Adrenal gland (tissue), 12 donors: ENCODE results near the gene IGFBP5. TPM values are rescaled to one million over a fixed set of nuclear protein-coding genes. Genes with fewer than 3 reads are reported as not detected.

ENCODE experiments used
- DNase-seq, 7 donors: peaks; one replicate each; pipeline ENCODE4 v3.0.0-alpha.2; 2019 to 2020
- H3K27ac ChIP-seq, 5 donors: fragments of 200-600 bp; sonication (generic) in 4 of 5; 1 replicate in 3 of 5; 2 replicates in 2 of 5; pipeline versions ENCODE4 v1.5.1 to v1.8.0; 2016 to 2020; ENCODE audit warnings: mild to moderate bottlenecking in 1 of 5
- H3K27me3 ChIP-seq: fragments of 200-600 bp; 2 replicates; pipeline ENCODE4 v1.8.0; 2021
- H3K36me3 ChIP-seq, 2 donors: fragments of 200-600 bp; replicated peaks in 1 of 2; 1 replicate in 1 of 2; 2 replicates in 1 of 2; pipeline versions ENCODE4 v1.5.1 to v1.8.0; 2018 to 2022
- H3K4me1 ChIP-seq, 2 donors: fragments of 200-600 bp; replicated peaks in 1 of 2; 1 replicate in 1 of 2; 2 replicates in 1 of 2; pipeline versions ENCODE4 v1.5.1 to v1.8.0; 2018 to 2021
- H3K4me3 ChIP-seq, 4 donors: fragments of 200-600 bp; sonication (generic) in 3 of 4; one replicate each; pipeline ENCODE4 v1.5.1; 2016 to 2018
- H3K9me3 ChIP-seq, 3 donors: fragments of 200-600 bp; sonication (generic) in 1 of 3; replicated peaks in 1 of 3; 1 replicate in 2 of 3; 2 replicates in 1 of 3; pipeline versions ENCODE4 v1.5.1 to v1.8.0; 2016 to 2021
- POLR2A ChIP-seq, 2 donors: fragments of 450-650 bp; IDR thresholded peaks; one replicate each; pipeline ENCODE4 v1.6.1; 2017; ENCODE audit warnings: antibody characterized with exemption in 2 of 2, mild to moderate bottlenecking in 2 of 2, moderate library complexity in 1 of 2
- WGBS, 4 donors: extraction: QIAGEN DNeasy Blood & Tissue Kit in 2 of 4; methylation state at CpG; one replicate each; pipeline versions ENCODE4 v1.1.5 to v1.1.7; 2013 to 2017; 5-methylcytosine and 5-hydroxymethylcytosine counted together
- intact Hi-C, 2 donors: fragments of 100-400 bp; cut with DNase I; formaldehyde crosslinking; loops; one replicate each; pipeline versions ENCODE4 v1.14.1 to v1.15.0; 2022 to 2023
- polyA plus RNA-seq, 3 donors: library from polyadenylated mRNA; stranded (reverse); fragments of 200-250 nt in 2 of 3; fragments of 350-450 nt in 1 of 3; fragmentation: Illumina TruSeq in 1 of 3; extraction: RNeasy Lipid Tissue Mini Kit (QIAGEN cat#74804) in 1 of 3; gene quantifications; one replicate each; pipeline ENCODE4 v1.2.3, GENCODE V29; 2013 to 2014
- total RNA-seq, 9 donors: library from RNA; depleted of rRNA in 4 of 9; stranded (reverse); fragments of >200 nt in 4 of 9; fragments of 120-200 nt in 1 of 9; fragmentation: NEBNext Ultra II Directional in 1 of 9; extraction: Animal tissue kit (Norgen Biotek cat#: 25700) in 1 of 9; gene quantifications; one replicate each; pipeline versions ENCODE4 v1.1.0 to v1.2.4, GENCODE V29; 2013 to 2023
- TF ChIP-seq, protein P1 (sequence below), 6 experiments: fragments of 450-650 bp in 4 of 6; fragments of 200-600 bp in 2 of 6; sonication (generic) in 1 of 6; IDR thresholded peaks; 1 replicate in 5 of 6; 2 replicates in 1 of 6; pipeline versions ENCODE4 v1.5.1 to v1.8.0; 2016 to 2021; ENCODE audit warnings: antibody characterized with exemption in 6 of 6, mild to moderate bottlenecking in 2 of 6, moderate library complexity in 1 of 6
- donor health status: healthy with polysubstance abuse.
- donor health status: Bipolar disorder and iron deficiency.
- donor health status: DM: yes; HTN: yes; CAD: no.
- donor health status: DM: no; HTN: no; CAD: no.
- donor health status: DM: no; HTN: no; CAD: no.
- donor health status: DM: yes; HTN: yes; CAD: no.

IGFBP5 gene
- total and polyA plus RNA-seq, 12 donors = 92.5 to 2,550 (median 609) TPM

DNA sequence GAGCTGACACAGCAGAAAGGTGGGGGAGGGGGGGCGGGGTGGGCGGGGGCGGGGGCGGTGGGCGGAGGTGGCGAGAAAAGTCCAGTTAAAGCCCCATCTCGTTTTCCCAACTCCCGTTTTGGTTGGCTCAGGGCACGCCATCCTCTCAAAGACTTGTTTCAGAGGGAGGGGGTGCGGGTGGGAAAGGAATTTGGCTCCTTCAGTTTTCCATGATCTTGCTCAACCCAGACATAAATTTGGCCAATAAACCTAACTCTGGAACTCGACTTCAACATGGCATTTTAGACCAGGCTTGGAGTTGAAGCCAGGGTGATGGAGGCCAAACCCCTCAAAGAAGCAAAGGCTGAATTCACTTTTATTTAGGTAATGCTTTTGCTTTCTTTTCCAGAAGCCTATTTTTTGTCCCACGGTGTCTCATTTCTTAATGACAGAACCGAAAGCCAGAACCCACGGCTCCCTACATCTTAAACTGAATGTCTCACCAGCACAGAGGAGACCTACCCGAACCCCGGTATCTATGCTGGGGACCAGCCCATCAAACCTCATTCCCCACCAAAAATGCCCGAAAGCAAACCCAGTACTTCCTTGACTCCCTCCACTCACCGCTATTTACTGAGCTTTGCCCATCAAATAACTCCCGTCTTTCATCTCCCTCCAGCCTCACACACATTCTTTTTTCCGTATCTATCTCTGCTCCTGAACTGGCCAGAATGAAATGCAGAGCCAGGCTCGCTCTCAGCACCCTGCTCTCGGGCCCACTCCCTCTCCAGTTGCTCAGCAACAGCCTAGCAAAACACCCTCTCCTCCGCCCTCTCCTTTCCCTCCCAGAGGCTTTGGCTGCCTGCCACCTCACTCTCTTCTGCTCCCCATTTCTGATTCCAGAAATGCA is 4.3 kb downstream of the IGFBP5 start:
- Histone ChIP-seq H3K9me3 (no peaks in the 10 kb centered on the region), H3K27me3 (no peaks in the 10 kb centered on the region), H3K4me1 (peaks cover 14 to 24% of the 10 kb centered on the region in 2 donors), H3K4me3 (peak overlapping the region in 1 of 4 donors; percentile 59), H3K27ac (peak overlapping the region in 4 of 5 donors; percentile 16 to 79 (median 52)), H3K36me3 (peaks cover 0 to 7% of the 10 kb centered on the region in 2 donors)
- TF ChIP-seq, protein P1, sequence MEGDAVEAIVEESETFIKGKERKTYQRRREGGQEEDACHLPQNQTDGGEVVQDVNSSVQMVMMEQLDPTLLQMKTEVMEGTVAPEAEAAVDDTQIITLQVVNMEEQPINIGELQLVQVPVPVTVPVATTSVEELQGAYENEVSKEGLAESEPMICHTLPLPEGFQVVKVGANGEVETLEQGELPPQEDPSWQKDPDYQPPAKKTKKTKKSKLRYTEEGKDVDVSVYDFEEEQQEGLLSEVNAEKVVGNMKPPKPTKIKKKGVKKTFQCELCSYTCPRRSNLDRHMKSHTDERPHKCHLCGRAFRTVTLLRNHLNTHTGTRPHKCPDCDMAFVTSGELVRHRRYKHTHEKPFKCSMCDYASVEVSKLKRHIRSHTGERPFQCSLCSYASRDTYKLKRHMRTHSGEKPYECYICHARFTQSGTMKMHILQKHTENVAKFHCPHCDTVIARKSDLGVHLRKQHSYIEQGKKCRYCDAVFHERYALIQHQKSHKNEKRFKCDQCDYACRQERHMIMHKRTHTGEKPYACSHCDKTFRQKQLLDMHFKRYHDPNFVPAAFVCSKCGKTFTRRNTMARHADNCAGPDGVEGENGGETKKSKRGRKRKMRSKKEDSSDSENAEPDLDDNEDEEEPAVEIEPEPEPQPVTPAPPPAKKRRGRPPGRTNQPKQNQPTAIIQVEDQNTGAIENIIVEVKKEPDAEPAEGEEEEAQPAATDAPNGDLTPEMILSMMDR (IDR thresholded peaks at IDR 0.05) = no peak
- TF ChIP-seq POLR2A (IDR thresholded peaks at IDR 0.05) = peak in 1 of 2 donors; percentile 14
- intact Hi-C loops = loop anchor here (5.0 to 10.0 kb wide), 2 partner anchors 484 to 1021 kb away; no protein-coding TSS in a partner anchor
- WGBS, 4 donors = 16 to 21% (median 21%) methylated on average over 21 to 23 of the region's 23 CpGs
- peak in 6 of 7 donors; percentile 37 to 88 (median 56) for DNase-seq

DNA sequence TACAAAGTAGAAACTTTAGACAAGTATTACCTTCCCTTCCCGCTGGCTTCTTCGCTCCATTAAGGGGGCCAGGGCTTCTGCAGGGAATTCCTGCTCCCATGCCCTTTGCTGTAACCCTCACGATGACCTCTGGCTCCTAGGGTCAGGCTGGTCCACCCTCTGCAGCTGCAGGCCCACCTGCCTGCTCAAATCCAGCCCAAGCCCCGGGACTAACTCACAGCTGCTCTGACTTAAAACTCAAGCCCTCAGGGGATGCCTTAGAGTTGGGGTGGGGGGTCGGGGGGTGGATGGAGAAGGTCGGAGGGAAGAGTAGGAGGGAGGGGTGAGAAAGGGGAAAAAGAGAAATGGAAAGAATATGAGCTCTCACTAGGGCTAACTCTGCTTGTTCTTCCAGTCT is 4.9 kb downstream of the IGFBP5 start:
- H3K4me3 ChIP-seq = peak overlapping the region in 1 of 4 donors; percentile 59
- no peaks in the 10 kb centered on the region for H3K9me3 ChIP-seq
- whole genome bisulfite sequencing, 4 donors = 40 to 62% (median 54%) methylated on average over 6 of the region's 6 CpGs
- H3K27ac ChIP-seq = peak overlapping the region in 2 of 5 donors; percentile 21 to 79
- no peaks in the 10 kb centered on the region for H3K27me3 ChIP-seq
- no peak for TF ChIP-seq POLR2A (IDR thresholded peaks at IDR 0.05)
- TF ChIP-seq, protein P1 (IDR thresholded peaks at IDR 0.05) = no peak
- H3K36me3 ChIP-seq = peaks cover 0 to 7% of the 10 kb centered on the region in 2 donors
- intact Hi-C loops = loop anchor here (5.0 to 10.0 kb wide), 2 partner anchors 484 to 1022 kb away; no protein-coding TSS in a partner anchor
- DNase-seq = no peak
- H3K4me1 ChIP-seq = peaks cover 14 to 25% of the 10 kb centered on the region in 2 donors

DNA sequence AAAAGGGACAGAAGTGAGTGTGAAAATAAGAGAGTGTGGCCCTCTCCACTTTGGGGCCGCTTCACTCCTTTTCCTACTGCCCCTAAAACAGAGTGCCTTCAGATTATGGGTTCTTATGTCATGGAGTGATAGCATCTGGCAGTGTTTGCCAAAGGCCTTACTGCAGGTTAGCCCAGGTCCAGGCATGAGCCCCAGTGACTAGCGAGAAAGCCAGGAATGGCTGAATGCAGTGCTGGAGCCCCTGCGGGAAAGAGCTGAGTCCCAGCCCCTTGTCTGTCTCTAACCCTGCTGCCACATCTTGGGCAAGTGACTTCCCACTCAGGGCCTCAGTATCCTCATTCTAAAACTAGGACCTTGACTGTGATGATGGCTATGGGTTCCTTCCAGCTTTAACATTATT is 6.0 kb downstream of the IGFBP5 start:
- H3K4me1 ChIP-seq = peaks cover 12 to 26% of the 10 kb centered on the region in 2 donors
- no peaks in the 10 kb centered on the region for H3K27me3 ChIP-seq
- 82 to 94% (median 89%) methylated on average over 3 of the region's 3 CpGs for WGBS, 4 donors
- no peaks in the 10 kb centered on the region for H3K9me3 ChIP-seq
- intact Hi-C loops = loop anchor here (5.0 to 10.0 kb wide), 3 partner anchors 823 to 1065 kb away; no protein-coding TSS in a partner anchor
- no peak for DNase-seq
- no peak overlapping the region for H3K4me3 ChIP-seq
- peak overlapping the region in 2 of 5 donors; percentile 33 to 56 for H3K27ac ChIP-seq
- no peak for TF ChIP-seq POLR2A (IDR thresholded peaks at IDR 0.05)
- TF ChIP-seq, protein P1 (IDR thresholded peaks at IDR 0.05) = no peak
- H3K36me3 ChIP-seq = peaks cover 0 to 7% of the 10 kb centered on the region in 2 donors

DNA sequence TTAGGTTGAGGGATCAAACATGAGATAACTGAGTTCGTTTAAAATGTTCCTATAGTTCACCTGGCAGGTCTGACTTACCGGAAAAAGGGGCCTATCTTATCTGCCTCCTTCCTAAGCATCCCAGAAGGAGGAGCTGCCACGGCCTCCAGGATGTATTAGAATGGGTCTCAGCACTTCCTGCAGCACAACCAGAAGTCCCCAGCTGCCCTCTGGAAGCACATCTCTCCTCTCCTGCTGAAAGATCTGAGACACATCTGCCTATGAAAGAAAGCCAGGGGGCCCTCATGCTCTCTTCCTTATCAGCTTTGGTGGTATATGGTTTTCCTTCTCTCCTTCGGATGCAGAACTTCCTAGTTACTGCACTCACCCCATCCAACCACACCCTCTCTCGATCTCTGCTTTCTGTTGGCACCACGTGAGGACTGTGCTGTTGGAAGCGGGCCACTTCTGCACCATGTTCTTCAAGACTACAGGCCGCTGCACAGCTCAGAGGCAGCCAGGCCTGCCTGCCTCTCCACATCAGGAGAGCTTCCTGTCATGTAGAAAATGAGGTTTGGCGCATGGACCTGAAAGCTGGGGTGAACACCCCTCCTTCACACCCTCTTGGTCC is 6.5 kb downstream of the IGFBP5 start:
- intact Hi-C loops = loop anchor here (5.0 to 10.0 kb wide), 3 partner anchors 823 to 1066 kb away; no protein-coding TSS in a partner anchor
- Histone ChIP-seq H3K4me3 (no peak overlapping the region), H3K36me3 (peaks cover 0 to 7% of the 10 kb centered on the region in 2 donors), H3K27ac (peak overlapping the region in 2 of 5 donors; percentile 33 to 56), H3K27me3 (no peaks in the 10 kb centered on the region), H3K9me3 (no peaks in the 10 kb centered on the region), H3K4me1 (peaks cover 6 to 29% of the 10 kb centered on the region in 2 donors)
- WGBS, 4 donors = 56 to 74% (median 69%) methylated on average over 9 of the region's 9 CpGs
- TF ChIP-seq, protein P1 (IDR thresholded peaks at IDR 0.05) = no peak
- TF ChIP-seq POLR2A (IDR thresholded peaks at IDR 0.05) = no peak
- no peak for DNase-seq
